ENCODE measurements around the gene UPK3A.

DNA sequence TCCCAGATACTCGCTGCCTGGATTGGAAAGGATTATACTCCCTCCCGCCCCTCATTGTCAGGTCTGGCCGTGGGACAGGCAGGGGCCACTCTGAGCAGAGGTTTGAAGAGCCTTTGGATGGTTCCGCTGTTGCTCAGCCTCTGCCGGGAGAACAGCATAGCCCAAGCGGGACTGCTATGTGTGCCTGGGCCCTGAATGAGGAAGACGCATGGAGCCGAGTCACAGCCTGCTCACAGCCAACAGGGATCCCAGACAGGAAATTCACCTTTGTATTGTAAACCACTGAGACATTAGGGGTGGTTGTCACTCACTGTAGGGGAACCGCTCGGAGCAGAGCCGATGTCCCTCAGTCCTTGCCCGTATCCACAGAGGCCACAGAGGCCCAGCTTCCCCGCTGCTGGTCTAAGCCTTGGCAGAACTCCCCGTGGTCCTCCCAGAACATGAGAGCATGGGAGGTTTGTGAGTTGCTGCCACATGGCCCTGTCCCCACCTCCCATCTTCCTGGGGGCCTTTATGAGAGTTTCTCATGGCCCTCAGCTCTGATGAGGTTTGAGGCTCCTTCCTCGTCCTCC lies 14.3 kb downstream of the UPK3A start:
- TF ChIP-seq, protein P1, sequence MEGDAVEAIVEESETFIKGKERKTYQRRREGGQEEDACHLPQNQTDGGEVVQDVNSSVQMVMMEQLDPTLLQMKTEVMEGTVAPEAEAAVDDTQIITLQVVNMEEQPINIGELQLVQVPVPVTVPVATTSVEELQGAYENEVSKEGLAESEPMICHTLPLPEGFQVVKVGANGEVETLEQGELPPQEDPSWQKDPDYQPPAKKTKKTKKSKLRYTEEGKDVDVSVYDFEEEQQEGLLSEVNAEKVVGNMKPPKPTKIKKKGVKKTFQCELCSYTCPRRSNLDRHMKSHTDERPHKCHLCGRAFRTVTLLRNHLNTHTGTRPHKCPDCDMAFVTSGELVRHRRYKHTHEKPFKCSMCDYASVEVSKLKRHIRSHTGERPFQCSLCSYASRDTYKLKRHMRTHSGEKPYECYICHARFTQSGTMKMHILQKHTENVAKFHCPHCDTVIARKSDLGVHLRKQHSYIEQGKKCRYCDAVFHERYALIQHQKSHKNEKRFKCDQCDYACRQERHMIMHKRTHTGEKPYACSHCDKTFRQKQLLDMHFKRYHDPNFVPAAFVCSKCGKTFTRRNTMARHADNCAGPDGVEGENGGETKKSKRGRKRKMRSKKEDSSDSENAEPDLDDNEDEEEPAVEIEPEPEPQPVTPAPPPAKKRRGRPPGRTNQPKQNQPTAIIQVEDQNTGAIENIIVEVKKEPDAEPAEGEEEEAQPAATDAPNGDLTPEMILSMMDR (IDR thresholded peaks at IDR 0.05), result no peak
- TF ChIP-seq GABPA (IDR thresholded peaks at IDR 0.05; ENCODE audit: low read depth), result no peak
- TF ChIP-seq, protein P2, sequence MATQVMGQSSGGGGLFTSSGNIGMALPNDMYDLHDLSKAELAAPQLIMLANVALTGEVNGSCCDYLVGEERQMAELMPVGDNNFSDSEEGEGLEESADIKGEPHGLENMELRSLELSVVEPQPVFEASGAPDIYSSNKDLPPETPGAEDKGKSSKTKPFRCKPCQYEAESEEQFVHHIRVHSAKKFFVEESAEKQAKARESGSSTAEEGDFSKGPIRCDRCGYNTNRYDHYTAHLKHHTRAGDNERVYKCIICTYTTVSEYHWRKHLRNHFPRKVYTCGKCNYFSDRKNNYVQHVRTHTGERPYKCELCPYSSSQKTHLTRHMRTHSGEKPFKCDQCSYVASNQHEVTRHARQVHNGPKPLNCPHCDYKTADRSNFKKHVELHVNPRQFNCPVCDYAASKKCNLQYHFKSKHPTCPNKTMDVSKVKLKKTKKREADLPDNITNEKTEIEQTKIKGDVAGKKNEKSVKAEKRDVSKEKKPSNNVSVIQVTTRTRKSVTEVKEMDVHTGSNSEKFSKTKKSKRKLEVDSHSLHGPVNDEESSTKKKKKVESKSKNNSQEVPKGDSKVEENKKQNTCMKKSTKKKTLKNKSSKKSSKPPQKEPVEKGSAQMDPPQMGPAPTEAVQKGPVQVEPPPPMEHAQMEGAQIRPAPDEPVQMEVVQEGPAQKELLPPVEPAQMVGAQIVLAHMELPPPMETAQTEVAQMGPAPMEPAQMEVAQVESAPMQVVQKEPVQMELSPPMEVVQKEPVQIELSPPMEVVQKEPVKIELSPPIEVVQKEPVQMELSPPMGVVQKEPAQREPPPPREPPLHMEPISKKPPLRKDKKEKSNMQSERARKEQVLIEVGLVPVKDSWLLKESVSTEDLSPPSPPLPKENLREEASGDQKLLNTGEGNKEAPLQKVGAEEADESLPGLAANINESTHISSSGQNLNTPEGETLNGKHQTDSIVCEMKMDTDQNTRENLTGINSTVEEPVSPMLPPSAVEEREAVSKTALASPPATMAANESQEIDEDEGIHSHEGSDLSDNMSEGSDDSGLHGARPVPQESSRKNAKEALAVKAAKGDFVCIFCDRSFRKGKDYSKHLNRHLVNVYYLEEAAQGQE (IDR thresholded peaks at IDR 0.05; ENCODE audit: low read depth, low read length), result no peak
- no peak for TF ChIP-seq SIN3A (IDR thresholded peaks at IDR 0.05; ENCODE audit: borderline replicate concordance, low read depth, low read length)
- TF ChIP-seq, protein P3, sequence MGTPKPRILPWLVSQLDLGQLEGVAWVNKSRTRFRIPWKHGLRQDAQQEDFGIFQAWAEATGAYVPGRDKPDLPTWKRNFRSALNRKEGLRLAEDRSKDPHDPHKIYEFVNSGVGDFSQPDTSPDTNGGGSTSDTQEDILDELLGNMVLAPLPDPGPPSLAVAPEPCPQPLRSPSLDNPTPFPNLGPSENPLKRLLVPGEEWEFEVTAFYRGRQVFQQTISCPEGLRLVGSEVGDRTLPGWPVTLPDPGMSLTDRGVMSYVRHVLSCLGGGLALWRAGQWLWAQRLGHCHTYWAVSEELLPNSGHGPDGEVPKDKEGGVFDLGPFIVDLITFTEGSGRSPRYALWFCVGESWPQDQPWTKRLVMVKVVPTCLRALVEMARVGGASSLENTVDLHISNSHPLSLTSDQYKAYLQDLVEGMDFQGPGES (IDR thresholded peaks at IDR 0.05; ENCODE audit: low read depth, low read length), result no peak
- TF ChIP-seq EZH2phosphoT487 (IDR thresholded peaks at IDR 0.05; ENCODE audit: borderline replicate concordance, low read depth), result no peak

All from SK-N-SH (cell line).